GM10266 (cell line): ENCODE results near the gene SLC23A1.
A peak's percentile ranks its signal among the peaks of the same experiment; 100 is the strongest.
"Not testable (repeated sequence)": the region's sequence is repeated elsewhere in the genome, so short reads cannot be mapped to it uniquely, and the experiment has no call there.

Experiments
- DNase-seq: peaks from one replicate; pipeline ENCODE4 v3.0.0; 2012; ENCODE audit errors: extremely low spot score
- TF ChIP-seq, protein P1 (sequence below): IDR thresholded peaks from 2 replicates; pipeline ENCODE4 v1.5.1; 2012; ENCODE audit warnings: mild to moderate bottlenecking, low read depth; ENCODE audit not compliant: control insufficient read depth, insufficient read depth; ENCODE audit errors: missing control alignments

The SLC23A1 gene

DNA sequence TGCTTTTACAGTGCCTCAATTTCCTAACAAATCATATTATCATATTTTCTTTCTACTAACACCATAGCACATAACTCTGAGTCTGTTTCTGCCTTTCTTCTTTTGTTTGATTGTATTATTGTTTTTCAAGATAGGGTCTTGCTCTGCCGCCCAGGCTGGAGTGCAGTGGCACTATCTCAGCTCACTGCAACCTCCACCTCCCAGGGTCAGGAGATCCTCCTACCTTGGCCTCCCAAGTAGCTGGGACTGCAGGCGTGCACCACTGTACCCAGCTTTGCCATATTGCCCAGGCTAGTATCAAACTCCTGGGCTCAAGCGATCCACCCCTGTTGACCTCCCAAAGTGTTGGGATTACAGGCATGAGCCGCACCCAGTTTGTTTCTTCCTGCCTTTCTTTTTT is 22.7 kb downstream of the SLC23A1 start:
- TF ChIP-seq, protein P1, sequence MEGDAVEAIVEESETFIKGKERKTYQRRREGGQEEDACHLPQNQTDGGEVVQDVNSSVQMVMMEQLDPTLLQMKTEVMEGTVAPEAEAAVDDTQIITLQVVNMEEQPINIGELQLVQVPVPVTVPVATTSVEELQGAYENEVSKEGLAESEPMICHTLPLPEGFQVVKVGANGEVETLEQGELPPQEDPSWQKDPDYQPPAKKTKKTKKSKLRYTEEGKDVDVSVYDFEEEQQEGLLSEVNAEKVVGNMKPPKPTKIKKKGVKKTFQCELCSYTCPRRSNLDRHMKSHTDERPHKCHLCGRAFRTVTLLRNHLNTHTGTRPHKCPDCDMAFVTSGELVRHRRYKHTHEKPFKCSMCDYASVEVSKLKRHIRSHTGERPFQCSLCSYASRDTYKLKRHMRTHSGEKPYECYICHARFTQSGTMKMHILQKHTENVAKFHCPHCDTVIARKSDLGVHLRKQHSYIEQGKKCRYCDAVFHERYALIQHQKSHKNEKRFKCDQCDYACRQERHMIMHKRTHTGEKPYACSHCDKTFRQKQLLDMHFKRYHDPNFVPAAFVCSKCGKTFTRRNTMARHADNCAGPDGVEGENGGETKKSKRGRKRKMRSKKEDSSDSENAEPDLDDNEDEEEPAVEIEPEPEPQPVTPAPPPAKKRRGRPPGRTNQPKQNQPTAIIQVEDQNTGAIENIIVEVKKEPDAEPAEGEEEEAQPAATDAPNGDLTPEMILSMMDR: no peak
- no peak for DNase-seq

DNA sequence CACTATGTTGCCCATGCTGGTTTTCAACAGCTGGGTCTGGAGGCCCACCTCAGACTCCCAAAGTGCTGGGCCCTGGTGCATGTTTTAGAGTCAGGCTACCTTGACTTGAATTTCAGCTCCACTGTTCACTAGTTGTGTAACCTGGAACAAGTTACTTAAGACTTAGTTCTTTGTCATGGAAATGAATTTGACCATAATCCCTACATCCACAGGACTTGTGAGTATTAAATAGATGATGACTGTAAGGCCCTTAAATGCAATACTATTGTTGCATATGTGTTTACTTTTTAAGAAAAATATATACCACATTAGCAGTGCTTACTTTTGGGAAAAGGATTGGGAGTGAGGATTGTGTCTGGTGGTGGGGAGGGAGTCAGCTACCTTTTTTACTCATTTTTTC is 25.0 kb downstream of the SLC23A1 start:
- TF ChIP-seq, protein P1: no peak
- DNase-seq: no peak

DNA sequence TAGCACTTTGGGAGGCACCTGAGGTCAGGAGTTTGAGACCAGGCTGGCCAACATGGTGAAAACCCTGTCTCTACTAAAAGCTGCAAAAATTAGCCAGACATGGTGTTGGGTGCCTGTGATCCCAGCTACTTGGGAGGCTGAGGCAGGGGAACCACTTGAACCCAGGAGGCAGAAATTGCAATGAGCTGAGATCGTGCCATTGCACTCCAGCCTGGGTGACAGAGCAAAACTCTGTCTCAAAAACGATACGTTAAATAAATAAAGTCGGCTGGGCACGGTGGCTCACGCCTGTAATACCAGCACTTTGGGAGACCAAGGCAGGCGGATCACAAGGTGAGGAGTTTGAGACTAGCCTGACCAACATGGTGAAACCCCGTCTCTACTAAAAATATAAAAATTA is 27.2 kb downstream of the SLC23A1 start:
- DNase-seq: not testable (repeated sequence)

DNA sequence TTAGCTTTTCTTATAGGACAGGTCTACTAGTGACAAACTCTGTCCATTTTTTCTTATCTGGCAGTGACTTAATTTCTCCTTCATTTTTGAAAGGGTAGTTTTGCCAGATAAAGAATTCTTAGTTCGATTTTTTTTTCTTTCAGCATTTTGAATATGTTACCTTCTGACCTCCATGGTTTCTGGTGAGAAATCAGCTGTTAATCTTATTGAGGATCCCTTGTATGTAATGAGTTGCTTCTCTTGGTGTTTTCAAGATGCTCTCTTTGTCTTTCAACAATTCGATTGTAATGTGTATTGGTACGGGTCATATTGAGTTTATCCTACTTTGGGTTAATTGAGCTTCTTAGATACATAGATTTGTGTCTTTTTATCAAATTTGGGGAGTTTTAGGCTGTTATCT is 28.9 kb downstream of the SLC23A1 start:
- TF ChIP-seq, protein P1: no peak

DNA sequence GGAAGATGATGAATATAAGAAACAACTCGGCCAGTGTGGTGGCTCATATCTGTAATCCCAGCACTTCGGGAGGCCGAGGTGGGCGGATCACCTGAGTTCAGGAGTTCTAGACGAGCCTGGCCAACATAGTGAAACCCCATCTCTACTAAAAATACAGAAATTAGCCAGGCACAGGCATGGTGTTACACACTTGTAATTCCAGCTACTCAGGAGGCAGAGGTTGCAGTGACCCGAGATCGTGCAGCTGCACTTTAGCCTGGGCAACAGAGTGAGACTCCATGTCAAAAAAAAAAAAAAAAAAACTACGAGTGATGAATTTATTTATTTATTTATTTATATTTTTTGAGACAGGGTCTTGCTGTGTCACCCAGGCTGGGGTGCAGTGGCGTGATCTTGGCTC is 35.2 kb downstream of the SLC23A1 start:
- not testable (repeated sequence) for DNase-seq

More for the DNA sequence above, 28.9 kb downstream of the SLC23A1 start:
- no peak for DNase-seq

DNA sequence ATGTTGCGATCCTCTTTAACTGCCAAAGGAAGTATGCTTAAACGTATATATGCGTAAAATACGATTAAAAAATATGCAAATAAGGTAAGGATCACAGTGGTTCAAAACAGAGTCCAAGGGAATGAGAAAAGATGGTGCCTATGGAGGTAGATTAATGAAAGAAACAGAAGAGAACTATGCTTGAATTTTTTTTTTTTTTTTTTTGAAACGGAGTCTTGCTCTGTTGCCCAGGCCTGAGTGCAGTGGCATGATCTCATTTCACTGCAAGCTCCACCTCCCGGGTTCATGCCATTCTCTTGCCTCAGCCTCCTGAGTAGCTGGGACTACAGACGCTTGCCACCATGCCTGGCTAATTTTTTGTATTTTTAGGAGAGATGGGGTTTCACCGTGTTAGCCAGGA is 37.7 kb downstream of the SLC23A1 start:
- DNase-seq: not testable (repeated sequence)

DNA sequence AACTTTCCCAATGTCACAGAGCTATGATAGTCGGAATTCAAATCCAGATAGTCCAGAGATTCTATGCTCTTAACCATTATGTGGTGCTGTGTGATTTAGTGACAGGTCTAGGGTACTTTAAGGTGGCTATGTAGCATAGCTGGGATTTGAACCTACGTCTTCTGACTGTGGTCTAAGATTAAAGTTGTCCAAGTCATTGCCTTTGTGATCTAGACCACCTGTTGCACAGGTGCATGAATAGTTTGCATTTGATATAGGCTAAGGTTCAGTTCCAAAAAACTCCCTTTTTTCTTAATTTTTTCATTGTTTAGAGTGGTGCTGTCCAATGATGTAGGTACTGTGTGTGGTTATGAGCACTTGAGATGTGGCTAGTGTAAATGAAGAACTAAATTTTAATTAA is 38.9 kb downstream of the SLC23A1 start:
- TF ChIP-seq, protein P1: no peak
- DNase-seq: no peak

DNA sequence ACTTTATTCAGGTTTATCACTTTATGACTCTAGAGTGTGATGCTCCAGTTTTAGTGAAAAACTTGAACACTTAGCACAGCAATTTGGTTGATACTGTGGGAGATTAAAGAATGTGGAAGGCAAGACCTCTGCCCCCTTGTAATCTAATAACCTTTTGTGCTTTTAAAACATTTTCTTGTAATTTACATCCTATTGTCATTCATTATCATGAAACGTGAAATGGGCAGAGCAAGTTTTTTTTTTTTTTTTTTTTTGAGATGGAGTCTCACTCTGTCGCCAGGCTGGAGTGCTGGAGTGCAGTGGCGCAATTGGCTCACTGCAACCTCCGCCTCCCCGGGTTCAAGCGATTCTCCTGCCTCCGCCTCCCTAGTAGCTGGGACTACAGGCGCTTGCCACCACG is 39.6 kb downstream of the SLC23A1 start:
- TF ChIP-seq, protein P1: no peak
- DNase-seq: no peak

DNA sequence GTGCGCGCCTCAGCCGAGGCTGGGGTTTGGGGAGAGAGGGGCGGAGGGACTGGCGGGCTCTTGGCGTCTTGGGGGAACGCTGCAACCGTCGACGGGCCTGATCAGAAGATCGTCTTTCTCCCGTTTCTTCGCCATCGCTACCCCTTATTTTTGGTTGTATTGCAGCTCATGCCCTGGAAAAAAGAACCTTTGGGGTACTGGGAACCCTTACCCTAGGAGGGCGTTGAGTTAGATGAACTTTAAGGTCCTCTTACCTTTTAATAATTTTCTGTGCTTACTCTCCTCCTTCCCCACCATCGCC is 40.7 kb downstream of the SLC23A1 start:
- TF ChIP-seq, protein P1: no peak
- peak; percentile 81 for DNase-seq
